22Rv1 (cell line): ENCODE results near the gene CELF3.

Source experiments
- H3K27ac ChIP-seq: fragments of 450-650 bp; 2 replicates; pipeline ENCODE4 v1.5.1; 2017
- CTCF ChIP-seq: fragments of 450-650 bp; IDR thresholded peaks from 2 replicates; pipeline ENCODE4 v1.5.1; 2017; ENCODE audit warnings: mild to moderate bottlenecking
- ZFX ChIP-seq: fragments of 450-650 bp; IDR thresholded peaks from 2 replicates; pipeline ENCODE4 v1.6.1; 2017; ENCODE audit warnings: antibody characterized with exemption, borderline replicate concordance

The CELF3 gene

GRCh38 chr1:151716771-151717631 lies at the start of gene CELF3:
CELF3 (minus strand) TSS chr1:151716803; CDS start chr1:151716020, 783 bp downstream.
- peak within 1 kb of the TSS; percentile 59 for H3K27ac ChIP-seq

GRCh38 chr1:151763990-151764389 lies 47.4 kb upstream of the CELF3 start:
- TF ChIP-seq ZFX (no peak), CTCF (no peak)
- peak overlapping the region; percentile 85 for H3K27ac ChIP-seq

More at GRCh38 chr1:151716771-151717631, at the start of gene CELF3:
- TF ChIP-seq CTCF, result no peak
- TF ChIP-seq ZFX, result no peak

GRCh38 chr1:151762941-151763921 lies 46.6 kb upstream of the CELF3 start, which contains the start of gene MRPL9:
MRPL9 (minus strand) TSS chr1:151763496; CDS start chr1:151763479, 17 bp downstream.
- TF ChIP-seq ZFX (no peak), CTCF (0 out of 2 replicates have a peak, but pooled peaks have one; percentile 7)
- H3K27ac ChIP-seq, result peak within 1 kb of the TSS; percentile 85

GRCh38 chr1:151760597-151761385 lies 44.2 kb upstream of the CELF3 start:
- no peak overlapping the region for H3K27ac ChIP-seq
- TF ChIP-seq CTCF (no peak), ZFX (no peak)

GRCh38 chr1:151759241-151759640 lies 42.6 kb upstream of the CELF3 start:
- TF ChIP-seq CTCF (no peak), ZFX (no peak)
- H3K27ac ChIP-seq, result no peak overlapping the region

GRCh38 chr1:151756291-151756690 lies 39.7 kb upstream of the CELF3 start:
- no peak overlapping the region for H3K27ac ChIP-seq
- TF ChIP-seq CTCF (no peak), ZFX (no peak)
